ENCODE data around the gene UBXN7. TPM values are rescaled to one million over a fixed set of nuclear protein-coding genes. Genes with fewer than 3 reads are reported as not detected.

UBXN7 gene
- total RNA-seq, 1 donor from 2014 or later, result 102 TPM

GRCh38 chr3:196327405-196327804 is 104.8 kb downstream of the UBXN7 start:
- no peaks in the 10 kb centered on the region for H3K36me3 Mint-ChIP-seq (ENCODE audit: insufficient read depth)
- H3K27ac Mint-ChIP-seq, result no peak overlapping the region
- H3K27me3 Mint-ChIP-seq, result peaks cover 8% of the 10 kb centered on the region
- no peaks in the 10 kb centered on the region for H3K4me1 Mint-ChIP-seq (ENCODE audit: low read depth)
- DNase-seq (ENCODE audit: low spot score, unreplicated experiment), result no peak
- no peaks in the 10 kb centered on the region for H3K9me3 Mint-ChIP-seq (ENCODE audit: low read depth)
- no peak overlapping the region for H3K4me3 Mint-ChIP-seq (ENCODE audit: low read depth)
- TF ChIP-seq, protein P1, sequence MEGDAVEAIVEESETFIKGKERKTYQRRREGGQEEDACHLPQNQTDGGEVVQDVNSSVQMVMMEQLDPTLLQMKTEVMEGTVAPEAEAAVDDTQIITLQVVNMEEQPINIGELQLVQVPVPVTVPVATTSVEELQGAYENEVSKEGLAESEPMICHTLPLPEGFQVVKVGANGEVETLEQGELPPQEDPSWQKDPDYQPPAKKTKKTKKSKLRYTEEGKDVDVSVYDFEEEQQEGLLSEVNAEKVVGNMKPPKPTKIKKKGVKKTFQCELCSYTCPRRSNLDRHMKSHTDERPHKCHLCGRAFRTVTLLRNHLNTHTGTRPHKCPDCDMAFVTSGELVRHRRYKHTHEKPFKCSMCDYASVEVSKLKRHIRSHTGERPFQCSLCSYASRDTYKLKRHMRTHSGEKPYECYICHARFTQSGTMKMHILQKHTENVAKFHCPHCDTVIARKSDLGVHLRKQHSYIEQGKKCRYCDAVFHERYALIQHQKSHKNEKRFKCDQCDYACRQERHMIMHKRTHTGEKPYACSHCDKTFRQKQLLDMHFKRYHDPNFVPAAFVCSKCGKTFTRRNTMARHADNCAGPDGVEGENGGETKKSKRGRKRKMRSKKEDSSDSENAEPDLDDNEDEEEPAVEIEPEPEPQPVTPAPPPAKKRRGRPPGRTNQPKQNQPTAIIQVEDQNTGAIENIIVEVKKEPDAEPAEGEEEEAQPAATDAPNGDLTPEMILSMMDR (IDR thresholded peaks at IDR 0.05; ENCODE audit: unreplicated experiment), result no peak

GRCh38 chr3:196326936-196327335 is 105.3 kb downstream of the UBXN7 start:
- H3K9me3 Mint-ChIP-seq (ENCODE audit: low read depth), result no peaks in the 10 kb centered on the region
- H3K4me3 Mint-ChIP-seq (ENCODE audit: low read depth), result no peak overlapping the region
- peaks cover 8% of the 10 kb centered on the region for H3K27me3 Mint-ChIP-seq
- TF ChIP-seq, protein P1 (IDR thresholded peaks at IDR 0.05; ENCODE audit: unreplicated experiment), result no peak
- no peak overlapping the region for H3K27ac Mint-ChIP-seq
- H3K36me3 Mint-ChIP-seq (ENCODE audit: insufficient read depth), result no peaks in the 10 kb centered on the region
- DNase-seq (ENCODE audit: low spot score, unreplicated experiment), result no peak
- no peaks in the 10 kb centered on the region for H3K4me1 Mint-ChIP-seq (ENCODE audit: low read depth)

DNA sequence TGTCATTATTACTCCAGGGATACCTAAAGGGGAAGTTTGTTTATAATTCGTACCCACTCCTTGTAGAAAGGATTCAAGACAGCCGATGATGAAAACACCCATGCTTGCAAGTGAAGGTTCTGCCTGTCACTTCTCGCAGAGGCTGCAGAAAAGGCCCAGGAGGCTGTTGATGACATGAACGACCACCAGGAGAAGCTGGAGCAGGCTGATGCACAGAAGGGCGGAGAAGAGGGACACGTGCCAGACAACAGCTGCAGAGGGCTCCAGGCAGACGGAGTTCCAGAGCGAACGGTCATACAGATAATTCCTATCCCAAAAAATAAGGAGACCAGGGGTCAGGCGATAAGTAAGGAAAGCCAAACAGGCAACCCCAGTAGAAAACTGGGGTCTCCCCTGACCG is 108.5 kb downstream of the UBXN7 start:
- TF ChIP-seq, protein P1 (IDR thresholded peaks at IDR 0.05; ENCODE audit: unreplicated experiment), result peak; percentile 40
- no peaks in the 10 kb centered on the region for H3K4me1 Mint-ChIP-seq (ENCODE audit: low read depth)
- H3K4me3 Mint-ChIP-seq (ENCODE audit: low read depth), result no peak overlapping the region
- peaks cover 8% of the 10 kb centered on the region for H3K27me3 Mint-ChIP-seq
- H3K36me3 Mint-ChIP-seq (ENCODE audit: insufficient read depth), result no peaks in the 10 kb centered on the region
- no peak overlapping the region for H3K27ac Mint-ChIP-seq
- H3K9me3 Mint-ChIP-seq (ENCODE audit: low read depth), result no peaks in the 10 kb centered on the region
- DNase-seq (ENCODE audit: low spot score, unreplicated experiment), result no peak

DNA sequence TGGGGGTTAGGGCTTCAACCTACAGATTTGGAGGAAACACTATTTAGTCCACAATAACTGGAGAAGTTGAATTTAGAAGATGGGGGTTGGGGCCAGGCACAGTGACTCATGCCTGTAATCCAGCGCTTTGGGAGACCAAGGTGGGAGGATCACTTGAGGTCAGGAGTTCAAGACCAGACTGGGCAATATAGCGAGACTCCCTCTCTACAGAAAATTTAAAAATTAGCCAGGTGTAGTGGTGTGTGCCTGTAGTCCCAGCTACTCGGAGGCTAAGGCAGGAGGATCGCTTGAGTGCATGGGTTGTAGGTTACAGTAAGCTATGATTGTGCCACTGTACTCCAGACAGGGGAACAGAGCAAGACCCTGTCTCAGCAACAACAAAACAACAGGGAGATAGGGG is 109.2 kb downstream of the UBXN7 start:
- Mint-ChIP-seq H3K36me3 (ENCODE audit: insufficient read depth) (no peaks in the 10 kb centered on the region), H3K4me3 (ENCODE audit: low read depth) (no peak overlapping the region), H3K27me3 (peaks cover 8% of the 10 kb centered on the region), H3K27ac (no peak overlapping the region), H3K9me3 (ENCODE audit: low read depth) (no peaks in the 10 kb centered on the region), H3K4me1 (ENCODE audit: low read depth) (no peaks in the 10 kb centered on the region)
- TF ChIP-seq, protein P1 (IDR thresholded peaks at IDR 0.05; ENCODE audit: unreplicated experiment), result no peak
- DNase-seq (ENCODE audit: low spot score, unreplicated experiment), result no peak

GRCh38 chr3:196321162-196321561 is 111.1 kb downstream of the UBXN7 start:
- no peaks in the 10 kb centered on the region for H3K4me1 Mint-ChIP-seq (ENCODE audit: low read depth)
- H3K9me3 Mint-ChIP-seq (ENCODE audit: low read depth), result no peaks in the 10 kb centered on the region
- H3K4me3 Mint-ChIP-seq (ENCODE audit: low read depth), result peak overlapping the region; percentile 19
- DNase-seq (ENCODE audit: low spot score, unreplicated experiment), result no peak
- H3K27ac Mint-ChIP-seq, result no peak overlapping the region
- TF ChIP-seq, protein P1 (IDR thresholded peaks at IDR 0.05; ENCODE audit: unreplicated experiment), result no peak
- H3K36me3 Mint-ChIP-seq (ENCODE audit: insufficient read depth), result no peaks in the 10 kb centered on the region
- H3K27me3 Mint-ChIP-seq, result no peaks in the 10 kb centered on the region
